T follicular helper cell (primary cell): ENCODE results near the gene MYO10.
"Not testable (repeated sequence)": the region's sequence is repeated elsewhere in the genome, so short reads cannot be mapped to it uniquely, and the experiment has no call there.

ENCODE experiments used
- DNase-seq: peaks from one replicate; pipeline ENCODE4 v3.0.0-alpha.2; 2020; ENCODE audit warnings: low read depth

The MYO10 gene

DNA sequence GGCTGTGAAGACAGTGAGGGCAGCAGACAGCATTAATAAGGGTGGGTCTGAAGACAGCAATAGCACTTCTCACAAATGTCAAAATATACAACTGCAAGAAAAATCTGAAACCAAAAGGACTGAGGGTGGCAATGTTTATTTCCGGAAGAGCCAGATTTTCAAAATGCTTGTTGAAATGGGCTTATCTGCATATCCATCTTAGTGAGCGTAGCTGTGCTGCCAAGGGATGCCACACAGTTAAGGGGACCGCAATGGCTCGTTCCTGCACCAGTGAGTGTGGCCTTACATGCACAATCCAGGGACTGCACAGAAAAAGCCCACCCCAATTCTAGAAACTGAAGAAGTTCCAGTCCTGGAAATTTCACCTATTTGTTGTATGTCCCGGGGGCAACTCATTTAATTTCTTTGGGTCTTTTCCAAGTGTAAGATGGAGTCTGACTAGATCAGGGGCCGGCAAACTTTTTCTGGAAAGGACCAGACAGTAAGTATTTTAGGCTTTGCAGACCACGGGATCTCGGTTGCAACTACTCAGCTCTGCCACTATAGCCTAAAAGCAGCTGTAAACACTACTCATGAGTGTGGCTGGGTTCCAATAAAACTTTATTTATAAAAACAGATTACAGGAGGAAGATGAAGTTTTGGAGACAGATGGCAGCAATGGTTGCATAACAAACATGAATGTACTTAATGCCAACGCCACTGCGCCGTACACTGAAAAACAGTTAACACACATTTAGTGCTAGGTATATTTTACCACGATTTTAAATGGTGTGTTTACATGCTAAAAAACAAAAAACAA, 154.1 kb downstream of the MYO10 start:
- DNase-seq, result no peak

DNA sequence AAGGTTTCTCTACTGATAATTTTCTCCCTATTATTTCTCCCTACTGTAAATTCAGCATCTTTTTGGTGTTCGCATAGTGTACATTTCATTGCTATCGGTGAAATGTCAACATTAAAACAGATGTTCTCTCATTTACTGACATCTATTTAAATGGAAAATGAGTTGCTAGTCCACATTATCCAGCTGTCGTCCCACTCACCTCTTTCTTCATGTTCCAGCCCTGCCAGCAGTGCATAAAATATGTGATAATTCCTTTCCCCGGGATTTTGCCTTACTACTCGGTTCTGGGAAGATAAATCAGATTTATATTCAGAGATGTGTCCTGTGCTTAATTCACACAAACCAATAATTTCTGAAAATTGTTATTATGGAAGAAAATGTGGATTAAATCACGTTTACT, 155.8 kb downstream of the MYO10 start:
- DNase-seq, result no peak

DNA sequence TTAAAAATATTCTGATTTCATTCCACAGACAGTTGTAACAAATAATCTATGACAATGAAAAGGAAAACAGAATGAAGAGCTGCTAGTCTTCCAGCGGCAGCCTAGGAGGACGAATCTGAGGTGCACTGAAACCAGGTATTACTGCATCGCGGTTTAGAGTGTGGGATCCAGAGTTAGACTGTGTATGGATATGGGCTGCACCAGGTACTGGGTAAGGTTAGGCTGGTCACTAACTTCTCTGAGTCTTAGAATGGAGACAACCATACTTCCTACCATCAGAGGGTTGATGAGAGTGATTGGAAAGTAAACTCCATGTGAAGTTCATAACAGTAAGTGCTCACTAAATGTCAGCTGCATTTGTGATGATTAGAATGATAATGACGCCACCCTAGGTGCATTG, 158.7 kb downstream of the MYO10 start:
- no peak for DNase-seq

DNA sequence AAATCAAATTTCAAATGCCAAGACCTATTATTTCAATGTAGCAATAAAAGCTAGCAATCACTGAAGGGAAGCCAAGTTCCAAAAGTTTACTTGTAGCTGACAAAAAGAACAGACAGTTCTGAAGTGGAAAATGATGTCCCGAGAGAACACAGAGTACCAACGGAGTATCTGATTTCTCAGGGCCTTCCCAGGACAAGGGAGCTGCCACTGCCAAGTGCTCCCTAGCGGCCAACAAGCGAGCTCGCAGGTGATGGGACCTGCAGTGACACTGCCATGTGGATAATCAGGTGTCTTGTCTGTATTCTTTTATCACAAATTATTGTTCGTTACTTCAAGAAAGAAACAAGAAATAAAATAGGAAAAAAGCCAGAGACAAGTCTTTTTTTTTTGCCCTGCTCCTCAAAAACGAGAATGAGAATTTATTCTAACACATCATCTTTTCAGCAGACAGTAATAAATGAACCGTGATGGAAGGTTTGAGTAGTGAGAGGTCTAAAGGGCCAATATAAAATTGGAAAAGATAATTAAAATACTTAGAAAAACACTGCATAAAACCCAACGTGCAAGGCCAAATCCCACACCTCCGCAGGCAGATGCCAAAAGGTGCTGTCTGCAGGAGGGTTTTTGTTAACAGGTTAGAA, 159.4 kb downstream of the MYO10 start:
- DNase-seq, result no peak

DNA sequence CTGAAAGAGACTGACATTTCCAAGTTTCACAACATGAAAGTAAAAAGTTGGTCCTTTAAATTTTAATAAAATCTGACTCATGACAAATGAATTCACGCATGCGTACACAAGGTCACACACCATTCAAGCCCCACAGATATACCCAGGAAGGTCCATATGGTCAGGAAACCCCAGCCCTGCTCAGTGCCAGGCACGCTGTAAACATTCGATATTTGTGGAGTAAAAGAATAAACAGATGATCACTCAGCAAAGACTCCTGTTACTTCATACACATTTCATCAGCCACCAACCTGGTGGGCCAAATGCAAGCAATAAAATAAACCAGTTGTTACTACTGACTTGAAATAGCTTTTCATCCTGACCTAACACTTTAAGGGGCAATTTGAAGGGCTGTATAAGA, 161.3 kb downstream of the MYO10 start:
- no peak for DNase-seq

DNA sequence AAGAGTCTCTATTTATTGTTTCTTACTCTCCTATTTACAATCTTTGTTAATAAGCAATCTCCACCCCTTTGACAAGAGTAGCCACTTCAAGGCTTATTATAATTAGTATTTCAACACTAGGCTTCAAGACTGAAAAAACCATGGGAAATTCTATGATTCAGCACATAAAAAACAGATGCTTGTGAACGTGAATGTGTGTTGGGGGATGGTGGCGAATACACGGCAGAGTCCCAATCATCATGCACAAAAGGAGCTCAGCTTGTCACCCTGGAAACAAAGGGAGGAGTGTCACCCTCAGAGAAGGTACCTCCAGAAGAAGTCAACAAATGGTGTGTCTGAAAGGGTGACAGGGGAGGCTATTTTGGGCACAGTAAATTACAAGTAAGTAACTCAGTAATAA, 162.1 kb downstream of the MYO10 start:
- no peak for DNase-seq

DNA sequence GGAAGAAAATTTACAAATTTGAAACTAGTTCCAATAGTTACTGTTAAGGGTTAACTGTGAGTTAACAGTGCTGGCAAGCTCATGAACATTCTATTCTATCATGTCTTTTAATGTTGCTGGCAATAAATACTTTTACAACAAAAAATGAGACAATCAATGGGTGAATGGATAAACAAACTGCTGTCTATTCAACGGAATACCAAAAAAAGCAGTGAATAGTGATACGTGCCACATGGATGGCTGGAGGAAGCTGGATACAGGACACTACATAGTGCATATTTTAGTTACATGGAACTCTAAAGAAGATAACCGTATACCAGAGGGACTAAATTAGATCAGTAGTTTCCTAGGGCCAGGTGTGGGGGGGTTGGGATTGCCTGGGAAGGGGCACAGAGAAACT, 163.5 kb downstream of the MYO10 start:
- DNase-seq, result no peak

DNA sequence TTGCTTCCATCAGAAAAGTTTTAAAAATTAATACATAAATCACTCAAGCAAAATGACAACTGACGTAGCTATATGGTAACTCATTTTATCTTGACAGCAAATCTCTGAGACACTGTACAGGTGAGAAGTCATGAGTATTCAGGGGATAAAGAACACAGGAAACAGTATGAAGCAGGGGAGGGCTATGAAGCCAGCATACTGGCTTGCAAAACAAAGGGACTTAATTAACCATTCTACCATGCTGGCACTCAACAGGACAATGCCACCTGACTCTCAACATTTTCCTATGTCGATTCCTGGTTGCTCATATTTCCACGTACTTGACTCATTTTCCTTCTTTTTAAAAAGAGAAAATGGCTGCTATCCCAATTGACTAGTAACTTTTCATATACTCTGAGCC, 167.9 kb downstream of the MYO10 start:
- DNase-seq, result no peak

DNA sequence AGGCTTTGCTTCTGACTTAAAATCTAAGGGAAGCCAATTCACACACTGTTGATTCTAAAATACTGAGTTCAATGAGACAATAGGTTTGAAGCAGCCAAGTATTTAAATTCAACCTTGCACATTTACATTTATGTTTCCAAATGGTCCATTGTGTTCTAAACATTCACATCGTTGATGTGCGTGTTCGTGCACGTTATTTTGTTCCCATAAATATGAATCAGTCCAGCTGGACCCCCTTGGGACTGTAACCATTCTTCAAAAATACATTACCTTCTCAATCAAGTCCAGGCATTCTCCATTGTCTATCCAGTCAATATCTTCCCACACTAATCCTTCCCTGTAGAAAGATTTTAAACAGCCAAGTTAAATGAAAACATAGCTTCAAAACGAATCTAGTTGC, 172.9 kb downstream of the MYO10 start:
- DNase-seq, result no peak

DNA sequence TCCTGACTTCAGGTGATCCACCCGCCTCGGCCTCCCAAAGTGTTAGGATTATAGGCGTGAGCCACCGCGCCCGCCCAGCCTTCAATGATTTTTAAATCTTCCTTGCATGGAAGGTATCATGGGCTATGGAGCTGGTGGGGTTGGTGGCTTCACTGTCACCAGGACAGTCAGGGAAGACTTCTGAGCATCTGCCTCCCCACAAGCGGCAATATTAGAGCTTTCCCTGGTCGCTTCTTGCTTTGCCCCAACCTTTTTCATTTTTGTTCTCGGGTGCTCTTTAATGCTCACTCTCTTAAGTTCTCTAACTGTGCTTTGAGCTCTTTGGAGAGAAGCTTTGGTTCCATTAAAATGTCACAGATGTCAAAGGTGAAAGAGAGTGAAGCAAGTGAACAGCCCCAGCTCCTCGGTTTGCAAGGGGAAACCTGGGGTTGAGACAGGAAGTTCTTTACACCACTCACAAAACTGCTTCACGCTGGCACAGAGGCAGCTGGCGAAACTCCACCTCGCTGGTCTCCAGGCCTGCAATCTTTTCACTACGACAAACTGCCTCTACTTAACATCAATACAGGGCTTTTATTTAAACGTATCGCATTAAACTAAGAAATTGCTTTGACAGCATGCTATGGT, 176.8 kb downstream of the MYO10 start:
- DNase-seq, result no peak

DNA sequence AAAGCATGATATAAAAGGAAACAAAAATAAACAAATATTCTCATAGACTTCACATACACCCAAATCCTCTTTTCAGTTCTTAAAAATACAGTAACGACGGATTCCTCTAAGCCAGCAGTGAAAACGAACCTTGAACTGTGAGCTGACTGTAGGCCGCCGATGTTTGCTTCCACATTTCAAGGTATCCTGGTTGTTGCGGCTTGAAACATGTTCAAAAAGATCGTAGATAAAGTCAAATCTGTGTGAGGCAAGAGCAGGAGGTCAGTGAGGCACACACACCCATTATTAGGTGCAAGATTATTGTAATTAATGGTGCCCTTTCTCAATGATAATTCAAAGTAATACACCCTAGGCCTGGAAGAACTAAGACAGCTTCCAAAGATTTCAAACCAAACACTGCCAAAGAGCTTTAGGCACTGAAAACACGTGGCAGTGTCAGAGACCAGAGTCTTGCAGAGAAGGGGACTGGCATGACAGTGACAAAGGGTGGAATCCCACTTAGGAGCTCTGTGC, 178.0 kb downstream of the MYO10 start:
- no peak for DNase-seq

DNA sequence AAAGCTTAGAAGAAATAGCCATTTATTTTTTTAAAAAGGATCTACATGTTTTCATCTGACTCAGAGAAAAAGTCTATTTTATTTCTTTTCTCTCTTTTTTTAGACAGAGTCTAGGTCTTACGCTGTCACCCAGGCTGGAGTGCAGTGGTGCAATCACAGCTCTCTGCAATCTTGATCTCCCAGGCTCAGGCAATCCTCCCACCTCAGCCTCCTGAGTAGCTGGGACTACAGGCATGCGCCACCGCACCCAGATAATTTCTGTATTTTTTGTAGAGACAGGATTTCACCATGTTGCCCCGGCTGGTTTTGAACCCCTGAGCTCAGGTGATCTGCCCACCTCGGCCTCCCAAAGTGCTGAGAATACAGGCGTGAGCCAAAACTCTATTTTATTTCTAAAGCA, 178.5 kb downstream of the MYO10 start:
- not testable (repeated sequence) for DNase-seq

DNA sequence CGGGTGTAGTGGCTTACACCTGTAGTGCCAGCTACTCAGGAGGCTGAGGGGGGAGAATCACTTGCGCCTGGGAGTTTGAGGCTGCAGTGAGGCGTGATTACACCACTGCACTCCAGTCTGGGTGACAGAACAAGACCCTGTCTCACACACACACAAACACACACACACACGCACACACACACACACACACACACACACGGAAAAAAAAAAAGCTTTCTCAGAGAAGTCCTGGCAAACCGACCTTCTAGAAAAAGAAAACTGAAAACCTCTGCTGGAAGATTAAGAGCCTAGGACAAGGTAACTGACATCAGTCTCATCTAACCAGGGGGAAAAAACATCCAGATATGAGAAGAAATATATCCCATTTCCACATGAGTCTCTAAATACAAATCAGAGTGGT, 178.9 kb downstream of the MYO10 start:
- no peak for DNase-seq

DNA sequence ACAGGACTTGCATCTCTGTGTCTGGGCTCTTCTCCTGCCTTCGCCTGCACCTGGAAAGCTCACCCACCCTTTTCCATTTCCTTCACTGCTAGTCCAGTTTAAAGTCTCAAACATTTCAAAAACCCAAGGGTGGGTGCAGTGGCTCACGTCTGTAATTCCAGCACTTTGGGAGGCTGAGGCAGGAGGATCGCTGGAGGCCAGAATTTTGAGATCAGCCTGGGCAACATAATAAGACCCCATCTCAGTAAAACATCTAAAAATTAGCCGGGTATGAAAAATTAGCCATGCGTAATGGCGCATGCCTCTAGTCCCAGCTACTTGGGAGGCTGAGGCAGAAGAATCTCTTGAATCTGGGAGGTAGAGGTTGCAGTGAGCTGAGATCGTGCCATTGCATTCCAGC, 179.4 kb downstream of the MYO10 start:
- no peak for DNase-seq

DNA sequence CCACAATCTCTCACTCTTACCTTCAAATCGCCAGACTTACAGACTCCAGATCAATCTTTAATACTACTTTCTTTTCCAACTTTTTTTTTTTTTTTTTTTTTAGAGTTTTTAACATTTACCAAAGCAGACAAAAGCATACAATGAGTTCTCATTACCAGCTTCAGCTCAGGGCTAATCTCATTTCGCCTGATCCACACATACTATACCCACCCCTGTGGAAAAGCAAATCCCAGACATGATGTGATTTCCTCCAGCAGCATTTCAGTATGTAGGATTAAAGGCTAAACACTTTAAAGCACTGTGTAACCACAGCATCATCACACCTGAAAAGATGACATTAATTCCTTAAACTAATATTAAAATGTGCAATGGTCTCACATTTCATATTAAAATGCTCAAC, 180.4 kb downstream of the MYO10 start:
- DNase-seq, result no peak

DNA sequence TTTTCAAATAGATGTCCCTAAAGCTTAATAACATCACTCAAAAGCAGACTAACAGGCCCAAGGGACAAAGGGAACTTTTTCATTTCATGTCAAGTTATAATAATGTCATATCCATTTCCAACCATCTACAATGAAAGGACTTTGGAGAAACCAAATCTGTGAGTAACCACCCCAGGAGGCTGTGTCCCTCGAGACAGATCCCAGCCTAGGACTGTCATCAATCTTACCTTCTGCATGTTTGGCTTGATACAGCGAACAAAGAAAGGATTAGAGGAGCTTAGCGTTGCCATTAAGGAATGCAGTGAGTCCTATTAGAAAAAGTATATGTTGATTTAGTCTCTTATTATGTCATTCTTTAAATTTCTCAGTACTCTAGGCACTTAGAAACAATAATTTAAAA, 181.5 kb downstream of the MYO10 start:
- no peak for DNase-seq

DNA sequence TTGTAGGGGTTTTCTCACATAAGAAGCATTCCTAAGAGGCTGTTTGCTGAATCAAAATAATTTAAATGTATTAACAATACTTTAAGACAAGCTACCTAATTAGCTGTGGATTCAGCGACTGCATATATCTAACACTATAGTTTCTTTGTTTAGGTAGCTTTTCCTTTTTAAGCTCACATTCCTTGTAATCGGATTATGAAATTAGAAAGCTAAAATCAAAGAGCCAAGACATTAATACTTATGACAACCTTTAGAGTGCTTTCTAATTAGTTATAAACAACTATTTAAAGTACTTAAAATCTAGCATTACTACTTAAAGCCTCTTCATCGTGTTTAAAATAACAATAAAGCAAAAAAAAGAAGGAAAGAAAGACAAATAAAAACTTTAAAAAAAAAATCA, 182.0 kb downstream of the MYO10 start:
- no peak for DNase-seq

DNA sequence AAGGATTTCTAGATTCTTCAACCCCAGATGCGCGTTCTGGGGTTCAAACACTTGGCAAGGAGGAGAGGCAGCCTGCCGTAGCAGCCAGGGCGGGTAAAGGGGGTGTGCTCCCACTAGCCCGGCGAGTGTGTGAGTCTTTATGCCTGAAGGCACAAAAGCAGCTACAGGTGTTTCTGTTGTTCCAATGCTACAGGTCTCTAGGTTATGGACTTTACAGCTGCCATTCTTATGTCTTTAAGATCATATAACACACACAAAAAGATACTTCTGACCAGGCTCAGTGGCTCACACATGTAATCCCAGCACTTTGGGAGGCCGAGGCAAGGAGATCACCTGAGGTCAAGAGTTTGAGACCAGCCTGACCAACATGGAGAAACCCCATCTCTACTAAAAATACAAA, 185.6 kb downstream of the MYO10 start:
- DNase-seq, result no peak

DNA sequence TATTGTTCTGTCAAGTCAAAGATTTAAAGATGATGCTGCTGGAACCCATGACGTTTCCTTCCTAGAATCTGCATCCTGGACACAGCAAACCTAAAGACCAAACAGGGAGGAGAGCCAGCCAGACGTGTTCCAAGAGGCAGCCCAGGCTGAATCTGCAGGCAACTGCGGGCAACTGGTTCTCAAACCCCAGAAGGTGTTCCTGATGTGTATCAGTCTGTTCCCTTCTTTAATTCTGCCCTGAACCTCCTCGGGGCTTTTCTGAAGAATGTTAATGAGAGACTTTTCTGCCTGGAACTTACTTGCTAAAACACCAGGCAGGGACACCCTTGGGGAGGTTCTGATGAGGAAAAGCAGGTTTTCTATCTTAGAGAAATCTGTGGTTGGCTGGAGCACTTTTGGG, 186.5 kb downstream of the MYO10 start:
- DNase-seq, result no peak

DNA sequence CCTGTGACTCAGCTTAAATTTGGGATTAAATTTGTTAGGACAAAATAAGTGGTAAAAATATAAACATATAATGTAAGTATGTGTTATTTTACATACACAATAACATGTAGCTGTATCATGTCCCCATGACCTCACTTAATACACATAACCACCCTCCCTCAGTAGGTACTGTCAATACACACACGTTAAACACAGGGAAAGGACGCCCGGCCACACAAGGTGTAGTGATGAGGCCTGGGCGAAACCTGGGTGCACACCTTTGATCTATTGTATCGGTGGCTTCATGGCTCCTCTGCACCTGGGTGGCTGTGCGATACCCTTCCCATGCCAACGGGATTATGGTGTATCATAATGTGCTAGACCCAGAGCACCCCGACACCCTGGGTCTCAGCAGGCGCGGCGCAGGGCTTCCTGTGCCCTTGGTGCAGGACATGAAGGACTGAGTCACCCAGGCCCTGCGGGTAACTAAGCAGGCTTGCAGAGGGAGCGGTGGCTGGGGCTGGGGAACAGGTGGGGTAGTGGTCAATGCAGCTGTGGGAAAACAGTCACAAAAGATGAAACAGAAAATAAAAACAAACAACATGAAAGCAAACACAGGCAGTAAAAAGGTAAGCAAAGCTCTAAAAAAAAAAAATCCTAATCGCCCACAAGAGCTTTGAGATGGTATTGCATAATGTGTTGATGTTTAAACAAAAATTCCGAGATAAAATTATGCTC, 191.8 kb downstream of the MYO10 start:
- DNase-seq, result no peak

DNA sequence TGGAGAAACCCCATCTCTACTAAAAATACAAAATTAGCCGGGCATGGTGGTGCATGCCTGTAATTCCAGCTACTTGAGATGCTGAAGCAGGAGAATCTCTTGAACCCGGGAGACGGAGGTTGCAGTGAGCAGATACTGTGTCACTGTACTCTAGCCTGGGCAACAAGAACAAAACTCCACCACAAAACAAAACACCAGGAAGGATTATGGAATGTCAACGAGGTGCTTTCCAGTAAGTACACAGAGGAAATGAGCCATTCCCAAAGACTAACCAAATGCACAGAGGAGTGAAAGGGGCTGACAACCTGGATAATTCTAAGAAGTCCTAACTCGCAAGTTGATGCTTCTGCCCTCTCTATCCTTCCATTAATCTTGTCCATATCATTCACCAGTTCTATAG, 193.2 kb downstream of the MYO10 start:
- DNase-seq, result no peak

DNA sequence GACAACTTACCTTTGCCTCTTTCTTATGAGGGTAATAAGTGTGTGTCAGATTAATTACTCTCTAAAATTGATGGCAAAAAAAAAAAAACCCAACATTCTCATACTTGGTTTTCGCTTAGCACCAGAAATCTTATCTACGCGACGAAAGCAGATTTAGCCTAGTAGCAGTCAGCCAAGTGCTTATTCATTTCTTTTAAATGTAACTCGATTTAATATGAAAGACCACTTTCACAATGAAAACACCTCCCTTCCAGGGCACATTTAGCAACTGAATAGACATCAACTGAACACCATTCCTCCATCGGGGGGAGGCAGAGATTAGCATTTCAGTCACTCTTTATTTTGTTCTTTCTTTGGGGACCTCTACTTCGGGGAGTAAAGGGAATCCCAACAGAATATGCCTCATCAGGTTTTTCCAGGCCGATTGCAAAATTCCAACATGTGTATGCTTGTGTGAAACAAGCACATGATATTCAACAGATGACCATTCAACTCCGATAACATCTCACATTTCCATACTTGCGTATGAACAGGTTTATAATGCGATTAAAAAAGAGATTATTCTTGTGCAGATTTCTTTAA, 195.2 kb downstream of the MYO10 start:
- DNase-seq, result no peak
